ENCODE measurements around the gene SORCS2.

SORCS2 gene

GRCh38 chr4:7609316-7609715, 417.0 kb downstream of the SORCS2 start:
- no peak for DNase-seq

- no peak for DNase-seq
These were observed 417.8 kb downstream of the SORCS2 start for GRCh38 chr4:7610022-7610670.

- DNase-seq = no peak
These were observed 418.5 kb downstream of the SORCS2 start for GRCh38 chr4:7610841-7611240.

GRCh38 chr4:7612311-7612897, 420.1 kb downstream of the SORCS2 start:
- DNase-seq = no peak

- DNase-seq = no peak
These were observed 422.1 kb downstream of the SORCS2 start for GRCh38 chr4:7614350-7614949.

GRCh38 chr4:7616193-7616592, 423.9 kb downstream of the SORCS2 start:
- no peak for DNase-seq

- DNase-seq = no peak
These were observed 426.0 kb downstream of the SORCS2 start for GRCh38 chr4:7618361-7618760.

- no peak for DNase-seq
These were observed 427.9 kb downstream of the SORCS2 start for GRCh38 chr4:7620086-7620813.

GRCh38 chr4:7620814-7621176, 428.5 kb downstream of the SORCS2 start:
- no peak for DNase-seq

- DNase-seq = no peak
These were observed 429.1 kb downstream of the SORCS2 start for GRCh38 chr4:7621252-7622035.

- DNase-seq = no peak
These were observed 430.0 kb downstream of the SORCS2 start for GRCh38 chr4:7622371-7622770.

GRCh38 chr4:7623468-7623867, 431.1 kb downstream of the SORCS2 start:
- DNase-seq = no peak

GRCh38 chr4:7624396-7624980, 432.1 kb downstream of the SORCS2 start:
- DNase-seq = no peak

- DNase-seq = no peak
These were observed 432.7 kb downstream of the SORCS2 start for GRCh38 chr4:7625071-7625470.

GRCh38 chr4:7626531-7626930, 434.2 kb downstream of the SORCS2 start:
- no peak for DNase-seq

- no peak for DNase-seq
These were observed 435.2 kb downstream of the SORCS2 start for GRCh38 chr4:7627251-7628250.

GRCh38 chr4:7628432-7628831, 436.1 kb downstream of the SORCS2 start:
- no peak for DNase-seq

- DNase-seq = no peak
These were observed 437.3 kb downstream of the SORCS2 start for GRCh38 chr4:7629501-7630254.

GRCh38 chr4:7630568-7631287, 438.4 kb downstream of the SORCS2 start:
- no peak for DNase-seq
